SK-N-SH treated with all-trans-retinoic acid at 6 μM for 48 hours (cell line): Measurements from ENCODE around the gene SGCA.

Experiments
- ATAC-seq: fragments of 200-7000 bp; cut with Tn5 transposase; 3 replicates; pipeline ENCODE4 v1.9.1; 2020; ENCODE audit warnings: mild to moderate bottlenecking, moderate library complexity
- ARNTL ChIP-seq: fragments of 450-650 bp; formaldehyde crosslinking; IDR thresholded peaks from 2 replicates; pipeline ENCODE4 v1.5.0; 2020; ENCODE audit warnings: low read depth, mild to moderate bottlenecking, moderate library complexity, borderline replicate concordance
- BACH2 ChIP-seq: fragments of 250-450 bp; sonication (Bioruptor Pico); IDR thresholded peaks from 2 replicates; pipeline ENCODE4 v1.9.0; 2021; ENCODE audit warnings: mild to moderate bottlenecking, borderline replicate concordance
- CREB5 ChIP-seq: fragments of 250-450 bp; sonication (Bioruptor Pico); IDR thresholded peaks from 2 replicates; pipeline ENCODE4 v1.5.1; 2020; ENCODE audit warnings: low read depth, mild to moderate bottlenecking, moderate library complexity
- CSDC2 ChIP-seq: fragments of 250-450 bp; sonication (Bioruptor Pico); IDR thresholded peaks from 2 replicates; pipeline ENCODE4 v1.5.0; 2020; ENCODE audit warnings: mild to moderate bottlenecking, moderate library complexity
- ESRRG ChIP-seq: fragments of 250-450 bp; sonication (Bioruptor Pico); IDR thresholded peaks from 2 replicates; pipeline ENCODE4 v1.6.1; 2021; ENCODE audit warnings: mild to moderate bottlenecking
- GLIS3 ChIP-seq: fragments of 250-450 bp; sonication (Bioruptor Pico); IDR thresholded peaks from 2 replicates; pipeline ENCODE4 v1.5.0; 2020; ENCODE audit warnings: mild to moderate bottlenecking, moderate library complexity
- ISL1 ChIP-seq: fragments of 250-450 bp; sonication (Bioruptor Pico); IDR thresholded peaks from 2 replicates; pipeline ENCODE4 v2.1.2; 2022; ENCODE audit warnings: mild to moderate bottlenecking, moderate library complexity
- PATZ1 ChIP-seq: fragments of 250-450 bp; sonication (Bioruptor Pico); IDR thresholded peaks from 2 replicates; pipeline ENCODE4 v1.8.0; 2020; ENCODE audit warnings: mild to moderate bottlenecking, moderate library complexity, borderline replicate concordance
- PPARA ChIP-seq: fragments of 250-450 bp; sonication (Bioruptor Pico); IDR thresholded peaks from 2 replicates; pipeline ENCODE4 v1.5.0; 2020; ENCODE audit warnings: mild to moderate bottlenecking, borderline replicate concordance
- RARB ChIP-seq: fragments of 250-450 bp; sonication (Bioruptor Pico); IDR thresholded peaks from 2 replicates; pipeline ENCODE4 v1.8.0; 2021; ENCODE audit warnings: mild to moderate bottlenecking, moderate library complexity
- SNAI2 ChIP-seq: fragments of 250-450 bp; sonication (Bioruptor Pico); IDR thresholded peaks from 2 replicates; pipeline ENCODE4 v1.5.0; 2020; ENCODE audit warnings: mild to moderate bottlenecking, moderate library complexity
- TCF4 ChIP-seq: fragments of 250-450 bp; sonication (Bioruptor Pico); IDR thresholded peaks from 2 replicates; pipeline ENCODE4 v1.8.0; 2021; ENCODE audit warnings: mild to moderate bottlenecking, moderate library complexity, borderline replicate concordance
- TSHZ2 ChIP-seq: fragments of 250-450 bp; sonication (Bioruptor Pico); IDR thresholded peaks from 2 replicates; pipeline ENCODE4 v1.5.0; 2020; ENCODE audit warnings: mild to moderate bottlenecking, moderate library complexity
- ZC3H10 ChIP-seq: fragments of 250-450 bp; sonication (Bioruptor Pico); IDR thresholded peaks from 2 replicates; pipeline ENCODE4 v1.5.1; 2021; ENCODE audit warnings: mild to moderate bottlenecking, moderate library complexity
- ZFP3 ChIP-seq: fragments of 250-450 bp; sonication (Bioruptor Pico); IDR thresholded peaks from 2 replicates; pipeline ENCODE4 v1.5.0; 2020; ENCODE audit warnings: mild to moderate bottlenecking, moderate library complexity
- ZFP30 ChIP-seq: fragments of 450-650 bp; formaldehyde crosslinking; IDR thresholded peaks from 2 replicates; pipeline ENCODE4 v1.5.0; 2022; ENCODE audit warnings: mild to moderate bottlenecking, moderate library complexity
- ZNF565 ChIP-seq: fragments of 450-650 bp; formaldehyde crosslinking; conservative IDR thresholded peaks from 2 replicates; pipeline ENCODE4 v1.5.0; 2020; ENCODE audit warnings: low read depth, mild to moderate bottlenecking, moderate library complexity
- ZNF70 ChIP-seq: fragments of 450-650 bp; formaldehyde crosslinking; IDR thresholded peaks from 2 replicates; pipeline ENCODE4 v1.5.0; 2020; ENCODE audit warnings: mild to moderate bottlenecking, moderate library complexity
- ZNF8 ChIP-seq: fragments of 450-650 bp; formaldehyde crosslinking; IDR thresholded peaks from 2 replicates; pipeline ENCODE4 v1.5.0; 2020; ENCODE audit warnings: mild to moderate bottlenecking, moderate library complexity
- TF ChIP-seq, protein P1 (sequence below): fragments of 250-450 bp; sonication (Bioruptor Pico); IDR thresholded peaks from 2 replicates; pipeline ENCODE4 v1.8.0; 2021; ENCODE audit warnings: low read depth, mild to moderate bottlenecking, moderate library complexity, borderline replicate concordance
- TF ChIP-seq, protein P2 (sequence below): fragments of 250-450 bp; sonication (Bioruptor Pico); IDR thresholded peaks from 2 replicates; pipeline ENCODE4 v1.5.1; 2021; ENCODE audit warnings: mild to moderate bottlenecking, moderate library complexity

SGCA gene

DNA sequence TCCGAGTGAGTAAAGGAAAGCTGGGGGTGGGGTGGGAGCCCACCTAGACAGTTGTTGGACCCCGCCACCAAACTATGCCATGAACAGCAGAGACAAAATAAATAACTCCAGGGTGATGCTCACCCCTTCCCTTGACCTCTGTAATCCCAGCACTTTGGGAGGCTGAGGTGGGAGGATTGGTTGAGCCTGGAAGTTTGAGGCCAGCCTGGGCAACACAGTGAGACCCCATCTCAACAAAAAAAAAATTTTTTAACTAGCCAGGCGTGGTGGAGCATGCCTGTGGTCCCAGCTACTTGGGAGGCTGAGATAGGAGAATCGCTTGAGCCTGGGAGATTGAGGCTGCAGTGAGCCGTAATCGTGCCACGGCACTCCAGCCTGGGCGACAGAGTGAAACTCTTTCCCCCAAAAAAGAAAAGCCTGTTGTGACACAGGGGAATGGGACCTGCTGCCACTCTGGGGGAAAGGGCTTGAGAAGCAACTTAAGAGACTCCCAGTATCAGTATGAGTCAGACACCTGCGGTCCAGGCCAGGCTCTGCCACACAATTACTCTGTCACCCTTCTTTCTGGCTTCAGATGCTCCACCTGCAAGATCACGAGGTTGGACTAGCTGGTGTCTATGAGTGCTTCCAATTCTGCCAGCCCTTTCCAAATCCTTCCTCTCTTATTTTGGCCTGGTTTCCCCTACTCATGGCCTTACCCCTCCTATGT is 5.0 kb downstream of the SGCA start:
- TF ChIP-seq PPARA (CRISPR knock-in tag) (no peak), ISL1 (CRISPR knock-in tag) (no peak), CSDC2 (CRISPR knock-in tag) (no peak), ZNF565 (no peak), SNAI2 (CRISPR knock-in tag) (no peak), ZNF8 (CRISPR knock-in tag) (no peak), ZFP3 (CRISPR knock-in tag) (no peak), ZFP30 (no peak), BACH2 (CRISPR knock-in tag) (no peak), ESRRG (CRISPR knock-in tag) (no peak), TSHZ2 (no peak), GLIS3 (CRISPR knock-in tag) (no peak), TCF4 (CRISPR knock-in tag) (no peak), ZC3H10 (CRISPR knock-in tag) (no peak), ARNTL (CRISPR knock-in tag) (no peak), RARB (CRISPR knock-in tag) (no peak), PATZ1 (CRISPR knock-in tag) (no peak), ZNF70 (no peak)
- TF ChIP-seq, protein P1, sequence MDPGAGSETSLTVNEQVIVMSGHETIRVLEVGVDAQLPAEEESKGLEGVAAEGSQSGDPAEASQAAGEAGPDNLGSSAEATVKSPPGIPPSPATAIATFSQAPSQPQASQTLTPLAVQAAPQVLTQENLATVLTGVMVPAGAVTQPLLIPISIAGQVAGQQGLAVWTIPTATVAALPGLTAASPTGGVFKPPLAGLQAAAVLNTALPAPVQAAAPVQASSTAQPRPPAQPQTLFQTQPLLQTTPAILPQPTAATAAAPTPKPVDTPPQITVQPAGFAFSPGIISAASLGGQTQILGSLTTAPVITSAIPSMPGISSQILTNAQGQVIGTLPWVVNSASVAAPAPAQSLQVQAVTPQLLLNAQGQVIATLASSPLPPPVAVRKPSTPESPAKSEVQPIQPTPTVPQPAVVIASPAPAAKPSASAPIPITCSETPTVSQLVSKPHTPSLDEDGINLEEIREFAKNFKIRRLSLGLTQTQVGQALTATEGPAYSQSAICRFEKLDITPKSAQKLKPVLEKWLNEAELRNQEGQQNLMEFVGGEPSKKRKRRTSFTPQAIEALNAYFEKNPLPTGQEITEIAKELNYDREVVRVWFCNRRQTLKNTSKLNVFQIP (CRISPR knock-in tag) = no peak
- ATAC-seq = no peak

- TF ChIP-seq, protein P1 (CRISPR knock-in tag) = no peak
- TF ChIP-seq, protein P2, sequence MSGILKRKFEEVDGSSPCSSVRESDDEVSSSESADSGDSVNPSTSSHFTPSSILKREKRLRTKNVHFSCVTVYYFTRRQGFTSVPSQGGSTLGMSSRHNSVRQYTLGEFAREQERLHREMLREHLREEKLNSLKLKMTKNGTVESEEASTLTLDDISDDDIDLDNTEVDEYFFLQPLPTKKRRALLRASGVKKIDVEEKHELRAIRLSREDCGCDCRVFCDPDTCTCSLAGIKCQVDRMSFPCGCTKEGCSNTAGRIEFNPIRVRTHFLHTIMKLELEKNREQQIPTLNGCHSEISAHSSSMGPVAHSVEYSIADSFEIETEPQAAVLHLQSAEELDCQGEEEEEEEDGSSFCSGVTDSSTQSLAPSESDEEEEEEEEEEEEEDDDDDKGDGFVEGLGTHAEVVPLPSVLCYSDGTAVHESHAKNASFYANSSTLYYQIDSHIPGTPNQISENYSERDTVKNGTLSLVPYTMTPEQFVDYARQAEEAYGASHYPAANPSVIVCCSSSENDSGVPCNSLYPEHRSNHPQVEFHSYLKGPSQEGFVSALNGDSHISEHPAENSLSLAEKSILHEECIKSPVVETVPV (CRISPR knock-in tag) = no peak
- TF ChIP-seq ZNF565 = no peak
- no peak for TF ChIP-seq PPARA (CRISPR knock-in tag)
- TF ChIP-seq TSHZ2 = no peak
- TF ChIP-seq ZNF8 (CRISPR knock-in tag) = no peak
- TF ChIP-seq CREB5 = no peak
- no peak for TF ChIP-seq BACH2 (CRISPR knock-in tag)
- TF ChIP-seq, all 23 proteins: peak for 0
- ATAC-seq = no peak
These were observed 5.7 kb downstream of the SGCA start for GRCh38 chr17:50171371-50172071.
